Liver (tissue), 9 donors: ENCODE data around the gene KCTD19. TPM values are rescaled to one million over a fixed set of nuclear protein-coding genes. Genes with fewer than 3 reads are reported as not detected.

Experiments used
- DNase-seq: peaks from one replicate; pipeline ENCODE4 v3.0.0-alpha.2; 2017; ENCODE audit warnings: low spot score
- H3K27ac ChIP-seq, 2 donors: one replicate each; pipeline ENCODE4 v1.7.0; 2013; ENCODE audit warnings: inconsistent platforms in 2 of 2, low read length in 2 of 2, control low read depth in 1 of 2, low read depth in 1 of 2, mild to moderate bottlenecking in 1 of 2
- H3K27me3 ChIP-seq, 4 donors: one replicate each; pipeline versions ENCODE4 v1.6.1 to v1.7.0; 2013; ENCODE audit warnings: low read length in 3 of 4, inconsistent platforms in 1 of 4, mild to moderate bottlenecking in 1 of 4, moderate library complexity in 1 of 4; ENCODE audit not compliant: control insufficient read depth in 4 of 4, insufficient read depth in 4 of 4
- H3K36me3 ChIP-seq, 4 donors: one replicate each; pipeline versions ENCODE4 v1.6.1 to v1.7.0; 2013; ENCODE audit warnings: low read length in 3 of 4, mild to moderate bottlenecking in 3 of 4, low read depth in 1 of 4, moderate library complexity in 1 of 4; ENCODE audit not compliant: control insufficient read depth in 4 of 4, insufficient read depth in 3 of 4
- H3K4me1 ChIP-seq, 4 donors: one replicate each; pipeline versions ENCODE4 v1.6.1 to v1.7.0; 2013; ENCODE audit warnings: low read length in 3 of 4, mild to moderate bottlenecking in 3 of 4, moderate library complexity in 1 of 4; ENCODE audit not compliant: control insufficient read depth in 4 of 4, insufficient read depth in 4 of 4
- H3K4me3 ChIP-seq, 3 donors: one replicate each; pipeline versions ENCODE4 v1.6.1 to v1.7.0; 2013; ENCODE audit warnings: low read length in 3 of 3, control low read depth in 1 of 3, low read depth in 1 of 3, mild to moderate bottlenecking in 1 of 3
- H3K9ac ChIP-seq, 2 donors: one replicate each; pipeline ENCODE4 v1.7.0; 2013; ENCODE audit warnings: low read length in 2 of 2, mild to moderate bottlenecking in 2 of 2, moderate library complexity in 2 of 2, control low read depth in 1 of 2, low read depth in 1 of 2
- H3K9me3 ChIP-seq, 4 donors: one replicate each; pipeline versions ENCODE4 v1.6.1 to v1.7.0; 2013; ENCODE audit warnings: low read length in 3 of 4; ENCODE audit not compliant: control insufficient read depth in 4 of 4
- EGR1 ChIP-seq, 2 donors: IDR thresholded peaks; 2 replicates each; pipeline ENCODE4 v1.6.1; 2016 to 2018; ENCODE audit warnings: antibody characterized with exemption in 2 of 2, low read depth in 2 of 2
- FOXA1 ChIP-seq: IDR thresholded peaks from 2 replicates; pipeline ENCODE4 v1.6.1; 2016; ENCODE audit warnings: antibody characterized with exemption
- FOXA2 ChIP-seq: IDR thresholded peaks from 2 replicates; pipeline ENCODE4 v1.6.1; 2016; ENCODE audit warnings: antibody characterized with exemption
- GABPA ChIP-seq, 2 donors: IDR thresholded peaks in 1 of 2; conservative IDR thresholded peaks in 1 of 2; 2 replicates each; pipeline ENCODE4 v1.6.1; 2016; ENCODE audit warnings: antibody characterized with exemption in 2 of 2, mild to moderate bottlenecking in 1 of 2, moderate library complexity in 1 of 2
- HNF4A ChIP-seq, 2 donors: conservative IDR thresholded peaks; 2 replicates each; pipeline ENCODE4 v1.6.1; 2016; ENCODE audit warnings: antibody characterized with exemption in 2 of 2, mild to moderate bottlenecking in 2 of 2
- HNF4G ChIP-seq: IDR thresholded peaks from 2 replicates; pipeline ENCODE4 v1.6.1; 2016; ENCODE audit warnings: antibody characterized with exemption
- JUND ChIP-seq, 2 donors: IDR thresholded peaks; 2 replicates each; pipeline ENCODE4 v1.6.1; 2016; ENCODE audit warnings: antibody characterized with exemption in 2 of 2
- NR2F2 ChIP-seq: IDR thresholded peaks from 2 replicates; pipeline ENCODE4 v1.6.1; 2016; ENCODE audit warnings: antibody characterized with exemption
- RAD21 ChIP-seq, 2 donors: IDR thresholded peaks; 2 replicates each; pipeline ENCODE4 v1.6.1; 2016; ENCODE audit warnings: antibody characterized with exemption in 2 of 2, mild to moderate bottlenecking in 2 of 2
- RXRA ChIP-seq, 2 donors: IDR thresholded peaks; 2 replicates each; pipeline ENCODE4 v1.6.1; 2017 to 2018; ENCODE audit warnings: antibody characterized with exemption in 2 of 2, mild to moderate bottlenecking in 1 of 2
- SP1 ChIP-seq: IDR thresholded peaks from 2 replicates; pipeline ENCODE4 v1.6.1; 2018; ENCODE audit warnings: antibody characterized with exemption, mild to moderate bottlenecking
- TAF1 ChIP-seq: conservative IDR thresholded peaks from 2 replicates; pipeline ENCODE4 v1.6.1; 2016; ENCODE audit warnings: antibody characterized with exemption, mild to moderate bottlenecking
- YY1 ChIP-seq: IDR thresholded peaks from 2 replicates; pipeline ENCODE4 v1.6.1; 2016; ENCODE audit warnings: antibody characterized with exemption, mild to moderate bottlenecking
- WGBS: extraction: QIAGEN DNeasy Blood & Tissue Kit; methylation state at CpG from one replicate; pipeline ENCODE4 v1.1.7; 2013; 5-methylcytosine and 5-hydroxymethylcytosine counted together
- polyA plus RNA-seq, 2 donors: library from polyadenylated mRNA; stranded (reverse) in 1 of 2; unstranded in 1 of 2; fragments of 200-250 nt in 1 of 2; fragments of >200 nt in 1 of 2; fragmentation: Nextera tagmentation in 1 of 2; extraction: Ambion mirVana in 1 of 2; gene quantifications; one replicate each; pipeline versions ENCODE4 v1.2.1 to v1.2.3, GENCODE V29; 2013 to 2015
- total RNA-seq, 2 donors: library from RNA; depleted of rRNA; stranded (reverse); fragments of >200 nt; gene quantifications; one replicate each; pipeline ENCODE4 v1.2.3, GENCODE V29; 2014
- TF ChIP-seq, protein P1 (sequence below): IDR thresholded peaks from 2 replicates; pipeline ENCODE4 v1.6.1; 2016; ENCODE audit warnings: antibody characterized with exemption
- TF ChIP-seq, protein P2 (sequence below): fragments of 150-350 bp; IDR thresholded peaks from 2 replicates; pipeline ENCODE4 v1.5.1; 2017; ENCODE audit warnings: improper control_type of control experiment, low read depth, low read length; ENCODE audit not compliant: missing input control
- TF ChIP-seq, protein P3 (sequence below): IDR thresholded peaks from 2 replicates; pipeline ENCODE4 v1.6.1; 2016; ENCODE audit warnings: antibody characterized with exemption
- TF ChIP-seq, protein P4 (sequence below): IDR thresholded peaks from 2 replicates; pipeline ENCODE4 v1.6.1; 2016; ENCODE audit warnings: antibody characterized with exemption
- donor health status: healthy.
- donor health status: healthy.
- donor health status: healthy.
- donor health status: healthy.
- donor health status: healthy.

KCTD19 gene
- total and polyA plus RNA-seq, 4 donors, result 0.28 TPM; not detected in 3

DNA sequence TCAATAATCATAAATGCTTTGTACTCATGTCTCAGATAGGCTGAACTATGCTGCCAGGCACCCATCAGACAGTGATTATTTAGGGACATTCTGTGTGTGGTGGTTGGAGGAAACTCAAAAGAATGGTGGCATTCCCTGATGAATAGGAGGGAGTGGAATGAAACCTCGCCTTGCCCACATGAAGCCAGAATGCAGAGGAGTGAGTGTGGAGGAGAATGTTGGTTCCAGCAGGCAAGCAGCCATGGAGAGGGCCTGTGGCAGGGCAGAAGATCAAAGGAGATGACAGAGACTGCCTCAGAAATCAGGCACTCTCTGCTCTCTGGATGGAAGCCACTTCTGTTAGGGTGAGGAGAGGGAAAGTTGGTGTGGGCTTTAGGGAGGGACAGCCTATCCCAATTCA lies 22.5 kb downstream of the KCTD19 start:
- Histone ChIP-seq H3K4me3 (no peak overlapping the region), H3K9me3 (no peaks in the 10 kb centered on the region), H3K36me3 (no peaks in the 10 kb centered on the region), H3K9ac (no peak overlapping the region), H3K4me1 (no peaks in the 10 kb centered on the region), H3K27me3 (no peaks in the 10 kb centered on the region), H3K27ac (no peak overlapping the region)
- DNase-seq, result no peak
- no peak for TF ChIP-seq TAF1
- no peak for TF ChIP-seq GABPA (IDR thresholded peaks at IDR 0.05 in 1 of 2, conservative IDR thresholded peaks at IDR 0.05 in 1 of 2)
- WGBS, result 92% methylated on average over 1 of the region's 1 CpG

DNA sequence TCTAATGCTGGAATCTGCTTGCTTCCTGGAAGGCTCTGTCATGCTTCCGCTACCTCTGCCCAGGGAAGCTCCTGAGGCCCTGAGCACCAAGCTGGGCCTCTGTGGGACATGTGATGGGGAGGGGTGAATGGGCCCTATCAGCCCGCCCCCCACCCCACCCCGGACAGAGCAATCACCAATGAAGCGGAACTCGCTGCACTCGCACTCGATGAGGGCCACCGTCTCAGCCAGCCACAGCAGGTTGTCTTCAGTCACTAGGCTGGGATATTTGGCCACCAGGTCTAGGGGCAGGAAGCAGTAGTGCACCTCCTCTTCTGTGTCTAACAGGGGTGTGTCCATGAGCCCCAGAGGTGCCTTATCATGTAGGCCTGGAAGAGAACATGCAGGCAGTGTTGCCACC lies 23.6 kb downstream of the KCTD19 start:
- TF ChIP-seq GABPA (IDR thresholded peaks at IDR 0.05 in 1 of 2, conservative IDR thresholded peaks at IDR 0.05 in 1 of 2) (no peak), HNF4A (conservative IDR thresholded peaks at IDR 0.05) (no peak)
- TF ChIP-seq, protein P1, sequence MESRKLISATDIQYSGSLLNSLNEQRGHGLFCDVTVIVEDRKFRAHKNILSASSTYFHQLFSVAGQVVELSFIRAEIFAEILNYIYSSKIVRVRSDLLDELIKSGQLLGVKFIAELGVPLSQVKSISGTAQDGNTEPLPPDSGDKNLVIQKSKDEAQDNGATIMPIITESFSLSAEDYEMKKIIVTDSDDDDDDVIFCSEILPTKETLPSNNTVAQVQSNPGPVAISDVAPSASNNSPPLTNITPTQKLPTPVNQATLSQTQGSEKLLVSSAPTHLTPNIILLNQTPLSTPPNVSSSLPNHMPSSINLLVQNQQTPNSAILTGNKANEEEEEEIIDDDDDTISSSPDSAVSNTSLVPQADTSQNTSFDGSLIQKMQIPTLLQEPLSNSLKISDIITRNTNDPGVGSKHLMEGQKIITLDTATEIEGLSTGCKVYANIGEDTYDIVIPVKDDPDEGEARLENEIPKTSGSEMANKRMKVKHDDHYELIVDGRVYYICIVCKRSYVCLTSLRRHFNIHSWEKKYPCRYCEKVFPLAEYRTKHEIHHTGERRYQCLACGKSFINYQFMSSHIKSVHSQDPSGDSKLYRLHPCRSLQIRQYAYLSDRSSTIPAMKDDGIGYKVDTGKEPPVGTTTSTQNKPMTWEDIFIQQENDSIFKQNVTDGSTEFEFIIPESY, result no peak
- Histone ChIP-seq H3K27ac (no peak overlapping the region), H3K27me3 (no peaks in the 10 kb centered on the region), H3K4me3 (no peak overlapping the region), H3K4me1 (no peaks in the 10 kb centered on the region), H3K36me3 (no peaks in the 10 kb centered on the region), H3K9ac (no peak overlapping the region), H3K9me3 (no peaks in the 10 kb centered on the region)
- 91% methylated on average over 8 of the region's 8 CpGs for WGBS
- no peak for DNase-seq

DNA sequence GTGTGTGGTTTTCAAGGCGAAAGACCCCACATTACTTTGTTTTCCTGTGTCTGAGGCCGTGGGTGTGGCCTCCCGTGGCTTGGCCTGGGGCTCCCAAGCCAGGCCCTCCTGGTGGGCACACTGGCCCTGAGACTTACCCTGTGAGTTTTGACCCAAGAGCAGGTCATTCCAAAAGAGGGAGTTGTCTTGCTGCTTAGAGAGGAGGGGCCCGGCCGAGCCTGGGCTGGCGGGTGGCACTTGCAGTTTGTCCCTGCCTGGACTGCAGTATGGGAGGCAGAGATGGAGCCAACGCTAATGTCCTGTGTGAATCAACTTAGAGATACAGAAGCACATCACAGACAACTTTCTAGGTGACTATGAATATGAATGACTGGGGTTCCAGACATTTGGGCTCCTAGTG lies 24.5 kb downstream of the KCTD19 start:
- Histone ChIP-seq H3K4me3 (no peak overlapping the region), H3K9ac (no peak overlapping the region), H3K27me3 (no peaks in the 10 kb centered on the region), H3K36me3 (no peaks in the 10 kb centered on the region), H3K9me3 (no peaks in the 10 kb centered on the region), H3K27ac (no peak overlapping the region), H3K4me1 (no peaks in the 10 kb centered on the region)
- DNase-seq, result no peak
- TF ChIP-seq, protein P1, result no peak
- TF ChIP-seq, protein P2, sequence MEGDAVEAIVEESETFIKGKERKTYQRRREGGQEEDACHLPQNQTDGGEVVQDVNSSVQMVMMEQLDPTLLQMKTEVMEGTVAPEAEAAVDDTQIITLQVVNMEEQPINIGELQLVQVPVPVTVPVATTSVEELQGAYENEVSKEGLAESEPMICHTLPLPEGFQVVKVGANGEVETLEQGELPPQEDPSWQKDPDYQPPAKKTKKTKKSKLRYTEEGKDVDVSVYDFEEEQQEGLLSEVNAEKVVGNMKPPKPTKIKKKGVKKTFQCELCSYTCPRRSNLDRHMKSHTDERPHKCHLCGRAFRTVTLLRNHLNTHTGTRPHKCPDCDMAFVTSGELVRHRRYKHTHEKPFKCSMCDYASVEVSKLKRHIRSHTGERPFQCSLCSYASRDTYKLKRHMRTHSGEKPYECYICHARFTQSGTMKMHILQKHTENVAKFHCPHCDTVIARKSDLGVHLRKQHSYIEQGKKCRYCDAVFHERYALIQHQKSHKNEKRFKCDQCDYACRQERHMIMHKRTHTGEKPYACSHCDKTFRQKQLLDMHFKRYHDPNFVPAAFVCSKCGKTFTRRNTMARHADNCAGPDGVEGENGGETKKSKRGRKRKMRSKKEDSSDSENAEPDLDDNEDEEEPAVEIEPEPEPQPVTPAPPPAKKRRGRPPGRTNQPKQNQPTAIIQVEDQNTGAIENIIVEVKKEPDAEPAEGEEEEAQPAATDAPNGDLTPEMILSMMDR, result no peak
- TF ChIP-seq JUND (IDR thresholded peaks at IDR 0.05) (no peak), TAF1 (no peak), FOXA1 (no peak), FOXA2 (no peak), RAD21 (IDR thresholded peaks at IDR 0.05) (no peak), HNF4A (conservative IDR thresholded peaks at IDR 0.05) (no peak), EGR1 (IDR thresholded peaks at IDR 0.05; ENCODE audit: low read depth in 2 of 2) (no peak), NR2F2 (no peak), HNF4G (no peak), RXRA (IDR thresholded peaks at IDR 0.05) (no peak), SP1 (no peak), YY1 (no peak)
- TF ChIP-seq, protein P3, sequence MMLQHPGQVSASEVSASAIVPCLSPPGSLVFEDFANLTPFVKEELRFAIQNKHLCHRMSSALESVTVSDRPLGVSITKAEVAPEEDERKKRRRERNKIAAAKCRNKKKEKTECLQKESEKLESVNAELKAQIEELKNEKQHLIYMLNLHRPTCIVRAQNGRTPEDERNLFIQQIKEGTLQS, result no peak
- TF ChIP-seq, protein P4, sequence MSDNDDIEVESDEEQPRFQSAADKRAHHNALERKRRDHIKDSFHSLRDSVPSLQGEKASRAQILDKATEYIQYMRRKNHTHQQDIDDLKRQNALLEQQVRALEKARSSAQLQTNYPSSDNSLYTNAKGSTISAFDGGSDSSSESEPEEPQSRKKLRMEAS, result no peak
- 90% methylated on average over 7 of the region's 7 CpGs for WGBS
